Stomach (tissue), 9 donors: ENCODE results near the gene RPL36. TPM values are rescaled to one million over a fixed set of nuclear protein-coding genes. Genes with fewer than 3 reads are reported as not detected.

ENCODE experiments used
- DNase-seq, 2 donors: peaks; one replicate each; pipeline versions ENCODE4 v3.0.0 to v3.0.0-alpha.2; 2013 to 2019
- H3K27ac ChIP-seq, 5 donors: fragments of 200-600 bp in 4 of 5; sonication (generic) in 4 of 5; one replicate each; pipeline ENCODE4 v1.5.1; 2013 to 2019; ENCODE audit warnings: mild to moderate bottlenecking in 1 of 5, moderate library complexity in 1 of 5
- H3K27me3 ChIP-seq, 3 donors: fragments of 200-600 bp; sonication (generic); one replicate each; pipeline ENCODE4 v1.5.1; 2017 to 2019; ENCODE audit warnings: mixed run types in 1 of 3
- H3K36me3 ChIP-seq, 4 donors: fragments of 200-600 bp; sonication (generic); 1 replicate in 3 of 4; 2 replicates in 1 of 4; pipeline ENCODE4 v1.5.1; 2016 to 2019
- H3K4me1 ChIP-seq, 4 donors: fragments of 200-600 bp; sonication (generic); one replicate each; pipeline ENCODE4 v1.5.1; 2016 to 2019
- H3K4me3 ChIP-seq, 4 donors: fragments of 200-600 bp; sonication (generic) in 3 of 4; one replicate each; pipeline ENCODE4 v1.5.1; 2016 to 2019; ENCODE audit warnings: mild to moderate bottlenecking in 1 of 4
- H3K9me3 ChIP-seq, 4 donors: fragments of 200-600 bp; sonication (generic); one replicate each; pipeline ENCODE4 v1.5.1; 2016 to 2019
- EP300 ChIP-seq: sonication (generic); formaldehyde crosslinking; IDR thresholded peaks from one replicate; pipeline ENCODE4 v1.6.1; 2017; ENCODE audit warnings: antibody characterized with exemption
- POLR2A ChIP-seq, 4 donors: fragments of 450-650 bp; IDR thresholded peaks; one replicate each; pipeline ENCODE4 v1.6.1; 2016; ENCODE audit warnings: antibody characterized with exemption in 4 of 4, control low read depth in 2 of 4, mild to moderate bottlenecking in 1 of 4, moderate library complexity in 1 of 4
- POLR2AphosphoS5 ChIP-seq, 3 donors: sonication (generic); formaldehyde crosslinking; IDR thresholded peaks; one replicate each; pipeline ENCODE4 v1.6.1; 2016; ENCODE audit warnings: antibody characterized with exemption in 3 of 3
- WGBS, 5 donors: extraction: QIAGEN DNeasy Blood & Tissue Kit in 3 of 5; methylation state at CpG; one replicate each; pipeline versions ENCODE4 v1.1.5 to v1.1.7; 2013 to 2018; 5-methylcytosine and 5-hydroxymethylcytosine counted together
- intact Hi-C: fragments of 100-400 bp; cut with DNase I; formaldehyde crosslinking; loops from one replicate; pipeline ENCODE4 v1.15.1; 2023; ENCODE audit warnings: low total_unique reads
- polyA plus RNA-seq, 3 donors: library from polyadenylated mRNA; stranded (reverse); fragments of 200-250 nt; gene quantifications; one replicate each; pipeline ENCODE4 v1.2.3, GENCODE V29; 2013
- total RNA-seq, 5 donors: library from RNA; depleted of rRNA; stranded (reverse); fragments of >200 nt; gene quantifications; one replicate each; pipeline versions ENCODE4 v1.1.0 to v1.2.3, GENCODE V29; 2014 to 2016
- TF ChIP-seq, protein P1 (sequence below), 7 experiments: fragments of 450-650 bp in 4 of 7; fragments of 200-600 bp in 3 of 7; sonication (generic) in 3 of 7; IDR thresholded peaks; one replicate each; pipeline ENCODE4 v1.5.1; 2016 to 2019; ENCODE audit warnings: antibody characterized with exemption in 7 of 7, control low read depth in 2 of 7, mild to moderate bottlenecking in 1 of 7
- donor health status: healthy with polysubstance abuse.
- donor health status: Bipolar disorder and iron deficiency.
- donor health status: healthy.

Gene RPL36
- total and polyA plus RNA-seq, 8 donors, result 121 to 2,132 (median 649) TPM

- intact Hi-C loops, result no loop called here
- no peak for TF ChIP-seq POLR2AphosphoS5 (IDR thresholded peaks at IDR 0.05)
- H3K4me3 ChIP-seq, result no peak overlapping the region
- H3K36me3 ChIP-seq, result peaks cover 38 to 81% (median 71%) of the 10 kb centered on the region in 4 donors
- H3K4me1 ChIP-seq, result peaks cover 0 to 54% (median 4%) of the 10 kb centered on the region in 4 donors
- H3K9me3 ChIP-seq, result no peaks in the 10 kb centered on the region
- no peak for DNase-seq
- no peak overlapping the region for H3K27ac ChIP-seq
- no peaks in the 10 kb centered on the region for H3K27me3 ChIP-seq
- WGBS, 5 donors, result 78 to 86% (median 84%) methylated on average over 4 of the region's 4 CpGs
These were observed 47.0 kb upstream of the RPL36 start for GRCh38 chr19:5643060-5643459.

- intact Hi-C loops, result no loop called here
- Histone ChIP-seq H3K27me3 (no peaks in the 10 kb centered on the region), H3K4me3 (no peak overlapping the region), H3K4me1 (peaks cover 0 to 44% (median 0%) of the 10 kb centered on the region in 4 donors), H3K36me3 (peaks cover 44 to 88% (median 77%) of the 10 kb centered on the region in 4 donors), H3K27ac (no peak overlapping the region), H3K9me3 (no peaks in the 10 kb centered on the region)
- TF ChIP-seq POLR2A (IDR thresholded peaks at IDR 0.05), result no peak
- 74 to 95% (median 84%) methylated on average over 2 of the region's 2 CpGs for WGBS, 5 donors
- DNase-seq, result no peak
These were observed 46.1 kb upstream of the RPL36 start for GRCh38 chr19:5644037-5644436.

DNA sequence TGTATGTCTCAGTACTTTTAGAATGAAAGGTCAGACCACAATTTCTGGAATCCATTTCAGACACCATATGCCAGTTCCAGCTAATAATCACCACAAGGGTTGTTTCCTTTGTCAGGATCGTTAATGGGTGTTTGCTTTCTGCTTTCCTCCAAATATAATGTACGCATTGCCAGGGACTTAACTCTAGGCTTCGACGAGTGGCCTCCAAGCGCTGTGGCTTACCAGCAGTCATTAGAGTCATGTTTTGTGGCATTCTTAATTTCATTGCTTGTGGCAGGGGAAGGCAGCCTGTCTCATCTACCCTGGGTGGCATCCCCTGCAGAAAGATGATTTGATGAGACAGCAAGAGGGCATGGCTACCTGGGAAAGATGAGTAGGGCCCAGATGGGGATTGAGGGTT, 44.7 kb upstream of the RPL36 start:
- H3K27me3 ChIP-seq, result no peaks in the 10 kb centered on the region
- H3K36me3 ChIP-seq, result peaks cover 54 to 91% (median 87%) of the 10 kb centered on the region in 4 donors
- intact Hi-C loops, result no loop called here
- no peak overlapping the region for H3K27ac ChIP-seq
- 58 to 75% (median 72%) methylated on average over 5 of the region's 5 CpGs for WGBS, 5 donors
- DNase-seq, result no peak
- H3K9me3 ChIP-seq, result no peaks in the 10 kb centered on the region
- TF ChIP-seq POLR2AphosphoS5 (IDR thresholded peaks at IDR 0.05), result no peak
- no peak overlapping the region for H3K4me3 ChIP-seq
- H3K4me1 ChIP-seq, result peaks cover 0 to 35% (median 0%) of the 10 kb centered on the region in 4 donors

DNA sequence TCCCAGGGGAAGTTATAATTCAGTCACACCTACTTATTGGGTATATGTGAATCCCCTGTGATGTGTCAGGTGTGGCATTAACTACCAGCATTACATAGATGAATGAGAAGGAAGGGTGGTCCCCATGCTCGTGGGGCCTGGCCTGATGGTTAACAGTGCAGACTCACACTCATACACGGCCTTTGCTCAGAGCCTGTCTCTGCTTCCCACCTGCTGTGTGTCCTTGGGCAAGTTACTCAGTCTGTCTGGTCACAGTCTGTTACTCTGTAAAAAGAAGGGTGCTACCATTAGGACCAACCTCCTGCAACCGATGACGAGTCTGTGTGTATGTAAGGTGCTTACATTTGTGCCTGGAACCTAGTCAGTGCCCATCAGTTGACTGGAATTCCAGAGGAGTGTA, 43.4 kb upstream of the RPL36 start:
- no peak for DNase-seq
- TF ChIP-seq POLR2A (IDR thresholded peaks at IDR 0.05) (no peak), EP300 (no peak), POLR2AphosphoS5 (IDR thresholded peaks at IDR 0.05) (no peak)
- TF ChIP-seq, protein P1, sequence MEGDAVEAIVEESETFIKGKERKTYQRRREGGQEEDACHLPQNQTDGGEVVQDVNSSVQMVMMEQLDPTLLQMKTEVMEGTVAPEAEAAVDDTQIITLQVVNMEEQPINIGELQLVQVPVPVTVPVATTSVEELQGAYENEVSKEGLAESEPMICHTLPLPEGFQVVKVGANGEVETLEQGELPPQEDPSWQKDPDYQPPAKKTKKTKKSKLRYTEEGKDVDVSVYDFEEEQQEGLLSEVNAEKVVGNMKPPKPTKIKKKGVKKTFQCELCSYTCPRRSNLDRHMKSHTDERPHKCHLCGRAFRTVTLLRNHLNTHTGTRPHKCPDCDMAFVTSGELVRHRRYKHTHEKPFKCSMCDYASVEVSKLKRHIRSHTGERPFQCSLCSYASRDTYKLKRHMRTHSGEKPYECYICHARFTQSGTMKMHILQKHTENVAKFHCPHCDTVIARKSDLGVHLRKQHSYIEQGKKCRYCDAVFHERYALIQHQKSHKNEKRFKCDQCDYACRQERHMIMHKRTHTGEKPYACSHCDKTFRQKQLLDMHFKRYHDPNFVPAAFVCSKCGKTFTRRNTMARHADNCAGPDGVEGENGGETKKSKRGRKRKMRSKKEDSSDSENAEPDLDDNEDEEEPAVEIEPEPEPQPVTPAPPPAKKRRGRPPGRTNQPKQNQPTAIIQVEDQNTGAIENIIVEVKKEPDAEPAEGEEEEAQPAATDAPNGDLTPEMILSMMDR (IDR thresholded peaks at IDR 0.05), result no peak
- Histone ChIP-seq H3K27me3 (no peaks in the 10 kb centered on the region), H3K4me1 (peaks cover 0 to 22% (median 0%) of the 10 kb centered on the region in 4 donors), H3K9me3 (no peaks in the 10 kb centered on the region), H3K4me3 (no peak overlapping the region), H3K27ac (no peak overlapping the region), H3K36me3 (peaks cover 67 to 93% (median 93%) of the 10 kb centered on the region in 4 donors)
- 88 to 95% (median 93%) methylated on average over 3 to 4 of the region's 4 CpGs for WGBS, 5 donors
- intact Hi-C loops, result no loop called here

DNA sequence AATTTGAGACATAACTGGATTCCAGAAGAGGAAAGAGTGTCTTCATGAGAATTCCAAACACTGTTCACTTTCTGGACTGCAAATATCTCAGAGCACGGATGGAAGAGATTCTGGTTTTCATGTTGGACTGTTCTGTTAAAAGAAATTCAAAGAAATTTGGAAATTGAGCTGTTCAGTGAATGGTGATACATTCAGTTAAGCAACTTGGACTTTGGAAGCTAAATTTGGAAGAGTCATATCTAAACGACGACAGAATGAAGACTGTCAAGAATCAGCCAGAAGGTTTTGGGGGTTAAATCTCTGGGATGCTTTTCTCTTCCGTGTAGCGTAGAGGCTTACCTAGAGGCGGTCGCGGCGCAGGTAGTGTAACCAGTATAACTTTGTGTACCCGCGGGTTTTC, 41.6 kb upstream of the RPL36 start:
- Histone ChIP-seq H3K4me1 (peaks cover 0 to 10% (median 0%) of the 10 kb centered on the region in 4 donors), H3K4me3 (no peak overlapping the region), H3K36me3 (peaks cover 75 to 93% (median 93%) of the 10 kb centered on the region in 4 donors), H3K27me3 (no peaks in the 10 kb centered on the region), H3K9me3 (no peaks in the 10 kb centered on the region), H3K27ac (no peak overlapping the region)
- no peak for DNase-seq
- intact Hi-C loops, result no loop called here
- WGBS, 5 donors, result 92 to 96% (median 95%) methylated on average over 9 to 11 of the region's 11 CpGs
- no peak for TF ChIP-seq EP300
- no peak for TF ChIP-seq POLR2AphosphoS5 (IDR thresholded peaks at IDR 0.05)
- TF ChIP-seq, protein P1 (IDR thresholded peaks at IDR 0.05), result no peak
- TF ChIP-seq POLR2A (IDR thresholded peaks at IDR 0.05), result no peak

DNA sequence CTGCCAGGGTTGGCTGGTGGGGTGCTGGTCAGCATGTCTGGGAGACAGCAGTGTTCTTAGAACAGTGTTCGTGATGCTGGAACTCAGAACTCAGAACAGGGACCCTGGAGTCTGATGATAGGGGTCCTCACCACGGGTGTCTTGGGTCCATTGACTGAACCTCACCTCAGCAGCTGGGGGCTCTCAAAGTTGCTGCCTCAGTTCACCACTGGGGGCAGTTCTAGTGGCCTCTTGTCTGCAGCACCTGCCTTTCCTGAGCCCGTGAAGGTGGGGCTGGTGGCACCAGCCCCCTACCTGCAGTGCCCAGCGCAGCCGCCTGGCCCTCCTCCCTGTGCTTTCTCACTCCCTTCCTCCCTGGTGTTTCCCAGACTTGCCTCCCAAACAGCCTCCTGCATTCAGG, 38.7 kb upstream of the RPL36 start:
- no peaks in the 10 kb centered on the region for H3K27me3 ChIP-seq
- WGBS, 5 donors, result 69 to 100% (median 97%) methylated on average over 3 to 5 of the region's 5 CpGs
- no peak for DNase-seq
- no peaks in the 10 kb centered on the region for H3K9me3 ChIP-seq
- H3K27ac ChIP-seq, result no peak overlapping the region
- H3K36me3 ChIP-seq, result peaks cover 92 to 93% (median 93%) of the 10 kb centered on the region in 4 donors
- no peak overlapping the region for H3K4me3 ChIP-seq
- TF ChIP-seq EP300, result no peak
- no peak for TF ChIP-seq POLR2AphosphoS5 (IDR thresholded peaks at IDR 0.05)
- TF ChIP-seq, protein P1 (IDR thresholded peaks at IDR 0.05), result no peak
- TF ChIP-seq POLR2A (IDR thresholded peaks at IDR 0.05), result no peak
- intact Hi-C loops, result no loop called here
- H3K4me1 ChIP-seq, result no peaks in the 10 kb centered on the region
